IPS DF 6.9 (cell line): Measurements from ENCODE around the gene MICAL2.

Experiments used
- DNase-seq: peaks from one replicate; pipeline ENCODE4 v3.0.0-alpha.2; 2013; ENCODE audit warnings: low read depth, low spot score
- H3K27ac ChIP-seq: one replicate; pipeline ENCODE4 v1.5.1; 2013; ENCODE audit warnings: low read length, control low read depth
- H3K27me3 ChIP-seq: 2 replicates; pipeline ENCODE4 v1.6.1; 2013; ENCODE audit warnings: mild to moderate bottlenecking, low read length; ENCODE audit not compliant: control insufficient read depth, insufficient read depth
- H3K36me3 ChIP-seq: 2 replicates; pipeline ENCODE4 v1.6.1; 2013; ENCODE audit warnings: low read length; ENCODE audit not compliant: control insufficient read depth, insufficient read depth
- H3K4me1 ChIP-seq: 2 replicates; pipeline ENCODE4 v1.6.1; 2013; ENCODE audit warnings: low read length; ENCODE audit not compliant: control insufficient read depth, insufficient read depth
- H3K4me3 ChIP-seq: 2 replicates; pipeline ENCODE4 v1.5.1; 2013; ENCODE audit warnings: mild to moderate bottlenecking, low read length
- H3K9me3 ChIP-seq: 2 replicates; pipeline ENCODE4 v1.6.1; 2013; ENCODE audit warnings: low read length, inconsistent platforms; ENCODE audit not compliant: control insufficient read depth, insufficient read depth
- WGBS: extraction: QIAGEN DNeasy Blood & Tissue Kit; methylation state at CpG from one replicate; pipeline ENCODE4 v1.1.7; 2013; ENCODE audit warnings: mixed read lengths, missing lambda C conversion rate; ENCODE audit not compliant: insufficient read length, insufficient coverage; 5-methylcytosine and 5-hydroxymethylcytosine counted together

MICAL2 gene

GRCh38 chr11:12261551-12261950 is 151.2 kb downstream of the MICAL2 start:
- DNase-seq = no peak
- H3K27ac ChIP-seq = no peak overlapping the region
- H3K27me3 ChIP-seq = no peaks in the 10 kb centered on the region
- no peaks in the 10 kb centered on the region for H3K4me1 ChIP-seq
- no peaks in the 10 kb centered on the region for H3K36me3 ChIP-seq
- WGBS = no CpG with 5 or more reads among the region's 5 CpGs
- H3K4me3 ChIP-seq = no peak overlapping the region
- no peaks in the 10 kb centered on the region for H3K9me3 ChIP-seq

- H3K4me3 ChIP-seq = no peak overlapping the region
- no peaks in the 10 kb centered on the region for H3K9me3 ChIP-seq
- no CpG with 5 or more reads among the region's 11 CpGs for WGBS
Observed at GRCh38 chr11:12263141-12263693, 152.8 kb downstream of the MICAL2 start.

GRCh38 chr11:12264361-12264760 is 154.0 kb downstream of the MICAL2 start:
- no peak overlapping the region for H3K4me3 ChIP-seq
- no peak overlapping the region for H3K27ac ChIP-seq
- no CpG with 5 or more reads among the region's 3 CpGs for WGBS
- no peaks in the 10 kb centered on the region for H3K27me3 ChIP-seq
- H3K4me1 ChIP-seq = no peaks in the 10 kb centered on the region
- DNase-seq = no peak
- H3K36me3 ChIP-seq = no peaks in the 10 kb centered on the region
- no peaks in the 10 kb centered on the region for H3K9me3 ChIP-seq

More at GRCh38 chr11:12263141-12263693, 152.8 kb downstream of the MICAL2 start:
- no peak for DNase-seq
- H3K36me3 ChIP-seq = no peaks in the 10 kb centered on the region
- H3K27me3 ChIP-seq = no peaks in the 10 kb centered on the region
- no peaks in the 10 kb centered on the region for H3K4me1 ChIP-seq
- H3K27ac ChIP-seq = no peak overlapping the region

GRCh38 chr11:12266132-12266531 is 155.7 kb downstream of the MICAL2 start:
- Histone ChIP-seq H3K27me3 (no peaks in the 10 kb centered on the region), H3K36me3 (no peaks in the 10 kb centered on the region), H3K27ac (no peak overlapping the region), H3K4me1 (no peaks in the 10 kb centered on the region), H3K9me3 (no peaks in the 10 kb centered on the region), H3K4me3 (no peak overlapping the region)
- no CpG with 5 or more reads among the region's 1 CpG for WGBS
- DNase-seq = no peak

- Histone ChIP-seq H3K9me3 (no peaks in the 10 kb centered on the region), H3K4me1 (no peaks in the 10 kb centered on the region), H3K27me3 (no peaks in the 10 kb centered on the region), H3K4me3 (no peak overlapping the region), H3K36me3 (no peaks in the 10 kb centered on the region), H3K27ac (no peak overlapping the region)
- no peak for DNase-seq
- WGBS = no CpG with 5 or more reads among the region's 10 CpGs
Observed at GRCh38 chr11:12266943-12267342, 156.6 kb downstream of the MICAL2 start.

GRCh38 chr11:12267921-12268320 is 157.5 kb downstream of the MICAL2 start:
- Histone ChIP-seq H3K4me1 (no peaks in the 10 kb centered on the region), H3K4me3 (no peak overlapping the region), H3K27me3 (no peaks in the 10 kb centered on the region), H3K9me3 (no peaks in the 10 kb centered on the region), H3K27ac (no peak overlapping the region), H3K36me3 (no peaks in the 10 kb centered on the region)
- no CpG with 5 or more reads among the region's 2 CpGs for WGBS
- DNase-seq = no peak

- no peak for DNase-seq
- Histone ChIP-seq H3K4me1 (no peaks in the 10 kb centered on the region), H3K36me3 (no peaks in the 10 kb centered on the region), H3K27me3 (no peaks in the 10 kb centered on the region), H3K9me3 (no peaks in the 10 kb centered on the region), H3K4me3 (no peak overlapping the region), H3K27ac (no peak overlapping the region)
- WGBS = no CpG with 5 or more reads among the region's 3 CpGs
Observed at GRCh38 chr11:12269104-12269441, 158.7 kb downstream of the MICAL2 start.

- no peaks in the 10 kb centered on the region for H3K27me3 ChIP-seq
- no peaks in the 10 kb centered on the region for H3K36me3 ChIP-seq
- no peak for DNase-seq
- H3K27ac ChIP-seq = no peak overlapping the region
- no CpG with 5 or more reads among the region's 12 CpGs for WGBS
- H3K9me3 ChIP-seq = no peaks in the 10 kb centered on the region
- no peaks in the 10 kb centered on the region for H3K4me1 ChIP-seq
- H3K4me3 ChIP-seq = no peak overlapping the region
Observed at GRCh38 chr11:12269446-12270214, 159.2 kb downstream of the MICAL2 start.

GRCh38 chr11:12270215-12270797 is 159.9 kb downstream of the MICAL2 start:
- H3K9me3 ChIP-seq = no peaks in the 10 kb centered on the region
- no peak overlapping the region for H3K27ac ChIP-seq
- no CpG with 5 or more reads among the region's 6 CpGs for WGBS
- H3K4me1 ChIP-seq = no peaks in the 10 kb centered on the region
- no peak for DNase-seq
- H3K4me3 ChIP-seq = no peak overlapping the region
- H3K36me3 ChIP-seq = no peaks in the 10 kb centered on the region
- no peaks in the 10 kb centered on the region for H3K27me3 ChIP-seq

- Histone ChIP-seq H3K36me3 (no peaks in the 10 kb centered on the region), H3K27me3 (no peaks in the 10 kb centered on the region), H3K4me3 (no peak overlapping the region), H3K9me3 (no peaks in the 10 kb centered on the region), H3K27ac (no peak overlapping the region), H3K4me1 (no peaks in the 10 kb centered on the region)
- DNase-seq = no peak
- no CpG with 5 or more reads among the region's 8 CpGs for WGBS
Observed at GRCh38 chr11:12270817-12271216, 160.4 kb downstream of the MICAL2 start.
